ENCODE data around the gene SCN5A. TPM values are rescaled to one million over a fixed set of nuclear protein-coding genes. Genes with fewer than 3 reads are reported as not detected.

Gene SCN5A
- total and polyA plus RNA-seq, 2 of the 8 experiments (the other 6 are each of a cell fraction or from before 2014, with no cell fraction given), result 4.8 to 11.4 TPM

DNA sequence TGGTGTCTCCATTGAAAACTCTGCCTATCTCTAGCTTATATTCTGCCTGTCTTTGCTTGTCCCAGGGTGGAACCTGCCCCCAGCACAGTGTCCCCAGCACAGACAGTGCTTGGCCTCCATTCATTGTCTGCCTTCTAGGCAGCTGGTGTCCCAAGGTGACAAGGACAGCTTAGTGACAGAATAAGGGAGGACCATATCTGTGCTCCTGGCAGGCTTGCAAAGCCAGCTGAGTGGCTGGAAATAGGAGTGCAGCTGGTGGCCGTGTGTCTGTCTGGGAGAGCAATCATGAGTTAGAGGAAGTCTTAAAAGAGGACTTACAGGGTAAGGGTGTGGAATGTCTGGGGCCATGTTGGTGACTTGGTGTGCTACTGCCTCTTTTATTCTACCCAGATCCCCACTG lies 33.4 kb downstream of the SCN5A start:
- FAIRE-seq (no peak), DNase-seq (ENCODE audit: low read depth in 1 of 2, low spot score in 2 of 2) (no peak)
- H2AFZ ChIP-seq (ENCODE audit: low read length), result no peak overlapping the region
- no peak overlapping the region for H3K4me3 ChIP-seq (ENCODE audit: extremely low read depth in 1 of 4, insufficient read depth in 2 of 4, low read depth in 3 of 4, low read length in 4 of 4)
- no peak overlapping the region for H2BK120ac ChIP-seq (replicated peaks; ENCODE audit: low read depth, low read length)
- H3K14ac ChIP-seq (ENCODE audit: insufficient read length), result no peak overlapping the region
- H3K79me2 ChIP-seq (ENCODE audit: control insufficient read depth in 1 of 2, insufficient read depth in 2 of 2, low read length in 2 of 2), result no peaks in the 10 kb centered on the region
- H3K23ac ChIP-seq (ENCODE audit: insufficient read length), result no peak overlapping the region
- POLR2A ChIA-PET (ENCODE audit: partially characterized antibody), result interaction anchor here (0.9 kb wide), 1 partner anchor 77 kb away, joined by 3 read pairs; no protein-coding TSS in a partner anchor
- H2BK5ac ChIP-seq (ENCODE audit: low read depth, low read length), result no peak overlapping the region
- no peak overlapping the region for H3K27ac ChIP-seq (ENCODE audit: low read depth, low read length)
- WGBS, 2 experiments (ENCODE audit: extremely low coverage in 1 of 2, insufficient coverage in 1 of 2, insufficient read length in 1 of 2, insufficient replicate concordance in 2 of 2, low coverage in 1 of 2, low lambda C conversion rate in 2 of 2, missing lambda C conversion rate in 1 of 2), result 88% methylated on average over 1 of the region's 1 CpG; no CpG with 5 or more reads in 1 of the 2 experiments
- no peaks in the 10 kb centered on the region for H3K27me3 ChIP-seq (replicated peaks in 1 of 4; ENCODE audit: control insufficient read depth in 3 of 4, extremely low read depth in 1 of 4, insufficient read depth in 3 of 4, low read length in 3 of 4)
- no peak overlapping the region for H3K9ac ChIP-seq (replicated peaks in 1 of 4; ENCODE audit: extremely low read depth in 1 of 4, low read depth in 3 of 4, low read length in 3 of 4)
- no peaks in the 10 kb centered on the region for H3K79me1 ChIP-seq (ENCODE audit: low read depth, low read length)
- no peak overlapping the region for H4K91ac ChIP-seq (replicated peaks; ENCODE audit: insufficient read length, low read length)
- no peak overlapping the region for H3K56ac ChIP-seq (replicated peaks; ENCODE audit: insufficient read length, low read depth, low read length)
- no peak overlapping the region for H3K4ac ChIP-seq (replicated peaks; ENCODE audit: insufficient read length, low read depth, low read length)
- no peak overlapping the region for H4K5ac ChIP-seq (ENCODE audit: insufficient read length, low read depth, low read length)
- H3K9me3 ChIP-seq (ENCODE audit: insufficient read depth in 2 of 2, low read depth in 1 of 2, low read length in 1 of 2), result no peaks in the 10 kb centered on the region
- no peak for TF ChIP-seq GTF2F1 (IDR thresholded peaks at IDR 0.05; ENCODE audit: borderline replicate concordance, low read depth, low read length)
- TF ChIP-seq RFX5 (IDR thresholded peaks at IDR 0.05; ENCODE audit: borderline replicate concordance, low read depth, low read length), result no peak
- TF ChIP-seq SP2 (IDR thresholded peaks at IDR 0.05; ENCODE audit: low read length), result no peak
- no peak for TF ChIP-seq ASH2L (IDR thresholded peaks at IDR 0.05; ENCODE audit: low read length)
- TF ChIP-seq CBX5 (IDR thresholded peaks at IDR 0.05; ENCODE audit: low read depth, low read length), result no peak
- TF ChIP-seq SIRT6 (IDR thresholded peaks at IDR 0.05; ENCODE audit: low read length), result no peak
- TF ChIP-seq TAF7 (optimal IDR thresholded peaks at IDR 0.05; ENCODE audit: borderline replicate concordance, low read depth, low read length), result no peak
- TF ChIP-seq TEAD4 (IDR thresholded peaks at IDR 0.05; ENCODE audit: low read depth, low read length), result no peak
- TF ChIP-seq, protein P1, sequence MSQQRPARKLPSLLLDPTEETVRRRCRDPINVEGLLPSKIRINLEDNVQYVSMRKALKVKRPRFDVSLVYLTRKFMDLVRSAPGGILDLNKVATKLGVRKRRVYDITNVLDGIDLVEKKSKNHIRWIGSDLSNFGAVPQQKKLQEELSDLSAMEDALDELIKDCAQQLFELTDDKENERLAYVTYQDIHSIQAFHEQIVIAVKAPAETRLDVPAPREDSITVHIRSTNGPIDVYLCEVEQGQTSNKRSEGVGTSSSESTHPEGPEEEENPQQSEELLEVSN (IDR thresholded peaks at IDR 0.05), result no peak
- TF ChIP-seq BACH1 (IDR thresholded peaks at IDR 0.05; ENCODE audit: low read length), result no peak
- H3K18ac ChIP-seq (ENCODE audit: extremely low read depth, low read length), result no peak overlapping the region
- no peak overlapping the region for H2BK12ac ChIP-seq (ENCODE audit: low read depth, low read length)
- no peak overlapping the region for H2AK5ac ChIP-seq (ENCODE audit: low read depth, low read length)
- no peaks in the 10 kb centered on the region for H3K23me2 ChIP-seq (ENCODE audit: low read depth, low read length)
- CTCF ChIA-PET (ENCODE audit: partially characterized antibody), result interaction anchor here (1.1 to 30.9 kb wide), 8 partner anchors 12 to 96 kb away, joined by 4 to 538 read pairs (median 5); partner anchors contain the start of gene SCN5A
- H2BK15ac ChIP-seq (ENCODE audit: low read length), result no peak overlapping the region
- H3K36me3 ChIP-seq (ENCODE audit: control insufficient read depth in 2 of 4, insufficient read depth in 4 of 4, low read length in 3 of 4), result no peaks in the 10 kb centered on the region
- no peaks in the 10 kb centered on the region for H4K20me1 ChIP-seq (replicated peaks in 1 of 2; ENCODE audit: control insufficient read depth in 1 of 2, insufficient read depth in 2 of 2, low read length in 2 of 2)
- no peak overlapping the region for H3K4me2 ChIP-seq (ENCODE audit: insufficient read depth in 1 of 2, low read depth in 2 of 2, low read length in 2 of 2)
- no peak overlapping the region for H4K8ac ChIP-seq (ENCODE audit: extremely low read depth, insufficient read depth, low read length)
- no peak overlapping the region for H2BK20ac ChIP-seq (ENCODE audit: low read length)
- peaks cover 5 to 9% (median 5%) of the 10 kb centered on the region in 4 experiments for H3K4me1 ChIP-seq (replicated peaks in 1 of 4; ENCODE audit: control insufficient read depth in 3 of 4, insufficient read depth in 4 of 4, low read length in 3 of 4)
